ENCODE data around the gene TBC1D1.

- TF ChIP-seq, protein P1, sequence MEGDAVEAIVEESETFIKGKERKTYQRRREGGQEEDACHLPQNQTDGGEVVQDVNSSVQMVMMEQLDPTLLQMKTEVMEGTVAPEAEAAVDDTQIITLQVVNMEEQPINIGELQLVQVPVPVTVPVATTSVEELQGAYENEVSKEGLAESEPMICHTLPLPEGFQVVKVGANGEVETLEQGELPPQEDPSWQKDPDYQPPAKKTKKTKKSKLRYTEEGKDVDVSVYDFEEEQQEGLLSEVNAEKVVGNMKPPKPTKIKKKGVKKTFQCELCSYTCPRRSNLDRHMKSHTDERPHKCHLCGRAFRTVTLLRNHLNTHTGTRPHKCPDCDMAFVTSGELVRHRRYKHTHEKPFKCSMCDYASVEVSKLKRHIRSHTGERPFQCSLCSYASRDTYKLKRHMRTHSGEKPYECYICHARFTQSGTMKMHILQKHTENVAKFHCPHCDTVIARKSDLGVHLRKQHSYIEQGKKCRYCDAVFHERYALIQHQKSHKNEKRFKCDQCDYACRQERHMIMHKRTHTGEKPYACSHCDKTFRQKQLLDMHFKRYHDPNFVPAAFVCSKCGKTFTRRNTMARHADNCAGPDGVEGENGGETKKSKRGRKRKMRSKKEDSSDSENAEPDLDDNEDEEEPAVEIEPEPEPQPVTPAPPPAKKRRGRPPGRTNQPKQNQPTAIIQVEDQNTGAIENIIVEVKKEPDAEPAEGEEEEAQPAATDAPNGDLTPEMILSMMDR (IDR thresholded peaks at IDR 0.05), result no peak
- TF ChIP-seq POLR2AphosphoS5 (IDR thresholded peaks at IDR 0.05), result no peak
These were observed 120.8 kb downstream of the TBC1D1 start for GRCh38 chr4:38011511-38012162.

Data from transverse colon (tissue), 4 donors.